ENCODE data around the gene MARCHF2. TPM values are rescaled to one million over a fixed set of nuclear protein-coding genes. Genes with fewer than 3 reads are reported as not detected.
A peak's percentile ranks its signal among the peaks of the same experiment; 100 is the strongest.
"Not testable (repeated sequence)": the region's sequence is repeated elsewhere in the genome, so short reads cannot be mapped to it uniquely, and the experiment has no call there.

Gene MARCHF2
- total RNA-seq, 1 donor from 2014 or later = 30.9 TPM

GRCh38 chr19:8441725-8442544 lies 28.8 kb downstream of the MARCHF2 start:
- no peak overlapping the region for H3K4me2 ChIP-seq (ENCODE audit: low read length)
- H4K20me1 ChIP-seq (ENCODE audit: insufficient read depth, low read length) = peaks cover 16% of the 10 kb centered on the region
- DNase-seq (ENCODE audit: low read depth) (no peak), FAIRE-seq (no peak)
- peaks cover 4% of the 10 kb centered on the region for H3K4me1 Mint-ChIP-seq (ENCODE audit: low read depth, unreplicated experiment)
- H3K36me3 ChIP-seq (ENCODE audit: insufficient read depth, low read length) = peaks cover 4% of the 10 kb centered on the region
- no peak for TF ChIP-seq EZH2 (IDR thresholded peaks at IDR 0.05; ENCODE audit: insufficient read depth, low read length)
- no peak for TF ChIP-seq CTCF (IDR thresholded peaks at IDR 0.05; ENCODE audit: insufficient read depth, low read depth, low read length)
- peaks cover 22% of the 10 kb centered on the region for H3K79me2 ChIP-seq (ENCODE audit: insufficient read depth, low read length)
- peaks cover 7% of the 10 kb centered on the region for H3K36me3 Mint-ChIP-seq (ENCODE audit: low read depth, unreplicated experiment)
- H3K4me3 Mint-ChIP-seq (ENCODE audit: unreplicated experiment) = peak overlapping the region; percentile 34
- no peaks in the 10 kb centered on the region for H3K9me3 Mint-ChIP-seq (ENCODE audit: unreplicated experiment)
- no peak overlapping the region for H3K27ac ChIP-seq (ENCODE audit: low read depth, low read length)
- H3K27me3 Mint-ChIP-seq (ENCODE audit: low read depth, unreplicated experiment) = no peaks in the 10 kb centered on the region
- no peak overlapping the region for H3K4me3 ChIP-seq (ENCODE audit: insufficient read depth, low read depth, low read length)
- no peaks in the 10 kb centered on the region for H3K9me3 ChIP-seq (ENCODE audit: insufficient read depth, low read depth, low read length)
- no peaks in the 10 kb centered on the region for H3K27me3 ChIP-seq (ENCODE audit: insufficient read depth, low read length)
- no peak overlapping the region for H3K27ac Mint-ChIP-seq (ENCODE audit: unreplicated experiment)
- peaks cover 6% of the 10 kb centered on the region for H3K4me1 ChIP-seq (ENCODE audit: insufficient read depth, low read length)
- H3K9ac ChIP-seq (ENCODE audit: low read length) = no peak overlapping the region
- H2AFZ ChIP-seq (ENCODE audit: low read depth, low read length) = no peak overlapping the region

- H3K9me3 ChIP-seq (ENCODE audit: insufficient read depth, low read depth, low read length); H3K27me3 Mint-ChIP-seq (ENCODE audit: low read depth, unreplicated experiment); H3K4me1 ChIP-seq (ENCODE audit: insufficient read depth, low read length); H3K9me3 Mint-ChIP-seq (ENCODE audit: unreplicated experiment); H3K27me3 ChIP-seq (ENCODE audit: insufficient read depth, low read length); DNase-seq (ENCODE audit: low read depth); FAIRE-seq; H3K36me3 ChIP-seq (ENCODE audit: insufficient read depth, low read length); H3K36me3 Mint-ChIP-seq (ENCODE audit: low read depth, unreplicated experiment): not testable (repeated sequence)
- Histone ChIP-seq H3K9ac (ENCODE audit: low read length) (peak overlapping the region; percentile 99), H2AFZ (ENCODE audit: low read depth, low read length) (peak overlapping the region; percentile 94), H3K4me2 (ENCODE audit: low read length) (peak overlapping the region; percentile 98), H3K27ac (ENCODE audit: low read depth, low read length) (peak overlapping the region; percentile 68), H3K4me3 (ENCODE audit: insufficient read depth, low read depth, low read length) (peak overlapping the region; percentile 72), H4K20me1 (ENCODE audit: insufficient read depth, low read length) (peaks cover 35% of the 10 kb centered on the region), H3K79me2 (ENCODE audit: insufficient read depth, low read length) (peaks cover 44% of the 10 kb centered on the region)
- peak overlapping the region; percentile 96 for H3K4me3 Mint-ChIP-seq (ENCODE audit: unreplicated experiment)
- H3K27ac Mint-ChIP-seq (ENCODE audit: unreplicated experiment) = peak overlapping the region; percentile 96
- peaks cover 21% of the 10 kb centered on the region for H3K4me1 Mint-ChIP-seq (ENCODE audit: low read depth, unreplicated experiment)
Observed at GRCh38 chr19:8444140-8444676, 31.1 kb downstream of the MARCHF2 start.

GRCh38 chr19:8444677-8445487 lies 31.8 kb downstream of the MARCHF2 start, which contains the start of gene HNRNPM:
Gene HNRNPM, plus strand, starts transcription at chr19:8444975. Its CDS starts 24 bp downstream, at chr19:8444999.
- DNase-seq (ENCODE audit: low read depth) = peak; percentile 87
- Mint-ChIP-seq H3K9me3 (ENCODE audit: unreplicated experiment) (no peaks in the 10 kb centered on the region), H3K4me1 (ENCODE audit: low read depth, unreplicated experiment) (peaks cover 24% of the 10 kb centered on the region), H3K36me3 (ENCODE audit: low read depth, unreplicated experiment) (peaks cover 3% of the 10 kb centered on the region), H3K27ac (ENCODE audit: unreplicated experiment) (peak within 1 kb of the TSS; percentile 96), H3K4me3 (ENCODE audit: unreplicated experiment) (peak within 1 kb of the TSS; percentile 96), H3K27me3 (ENCODE audit: low read depth, unreplicated experiment) (no peaks in the 10 kb centered on the region)
- Histone ChIP-seq H4K20me1 (ENCODE audit: insufficient read depth, low read length) (peaks cover 41% of the 10 kb centered on the region), H3K9ac (ENCODE audit: low read length) (peak within 1 kb of the TSS; percentile 99), H3K27ac (ENCODE audit: low read depth, low read length) (peak within 1 kb of the TSS; percentile 95), H3K36me3 (ENCODE audit: insufficient read depth, low read length) (peaks cover 6% of the 10 kb centered on the region), H3K4me1 (ENCODE audit: insufficient read depth, low read length) (peaks cover 6% of the 10 kb centered on the region), H3K4me2 (ENCODE audit: low read length) (peak within 1 kb of the TSS; percentile 98), H3K9me3 (ENCODE audit: insufficient read depth, low read depth, low read length) (no peaks in the 10 kb centered on the region), H3K27me3 (ENCODE audit: insufficient read depth, low read length) (no peaks in the 10 kb centered on the region), H3K79me2 (ENCODE audit: insufficient read depth, low read length) (peaks cover 50% of the 10 kb centered on the region), H2AFZ (ENCODE audit: low read depth, low read length) (peak within 1 kb of the TSS; percentile 94), H3K4me3 (ENCODE audit: insufficient read depth, low read depth, low read length) (peak within 1 kb of the TSS; percentile 72)
- no peak for FAIRE-seq
- TF ChIP-seq EZH2 (IDR thresholded peaks at IDR 0.05; ENCODE audit: insufficient read depth, low read length) (no peak), CTCF (IDR thresholded peaks at IDR 0.05; ENCODE audit: insufficient read depth, low read depth, low read length) (no peak)

Data from astrocyte (in vitro differentiated cells and primary cell).